Measurements from ENCODE around the gene CBX5. TPM values are rescaled to one million over a fixed set of nuclear protein-coding genes. Genes with fewer than 3 reads are reported as not detected.

Gene CBX5
- total and polyA plus RNA-seq, 9 of the 15 experiments (the other 6 are each of a cell fraction or from before 2014, with no cell fraction given) = 32.6 to 102 (median 59.2) TPM

DNA sequence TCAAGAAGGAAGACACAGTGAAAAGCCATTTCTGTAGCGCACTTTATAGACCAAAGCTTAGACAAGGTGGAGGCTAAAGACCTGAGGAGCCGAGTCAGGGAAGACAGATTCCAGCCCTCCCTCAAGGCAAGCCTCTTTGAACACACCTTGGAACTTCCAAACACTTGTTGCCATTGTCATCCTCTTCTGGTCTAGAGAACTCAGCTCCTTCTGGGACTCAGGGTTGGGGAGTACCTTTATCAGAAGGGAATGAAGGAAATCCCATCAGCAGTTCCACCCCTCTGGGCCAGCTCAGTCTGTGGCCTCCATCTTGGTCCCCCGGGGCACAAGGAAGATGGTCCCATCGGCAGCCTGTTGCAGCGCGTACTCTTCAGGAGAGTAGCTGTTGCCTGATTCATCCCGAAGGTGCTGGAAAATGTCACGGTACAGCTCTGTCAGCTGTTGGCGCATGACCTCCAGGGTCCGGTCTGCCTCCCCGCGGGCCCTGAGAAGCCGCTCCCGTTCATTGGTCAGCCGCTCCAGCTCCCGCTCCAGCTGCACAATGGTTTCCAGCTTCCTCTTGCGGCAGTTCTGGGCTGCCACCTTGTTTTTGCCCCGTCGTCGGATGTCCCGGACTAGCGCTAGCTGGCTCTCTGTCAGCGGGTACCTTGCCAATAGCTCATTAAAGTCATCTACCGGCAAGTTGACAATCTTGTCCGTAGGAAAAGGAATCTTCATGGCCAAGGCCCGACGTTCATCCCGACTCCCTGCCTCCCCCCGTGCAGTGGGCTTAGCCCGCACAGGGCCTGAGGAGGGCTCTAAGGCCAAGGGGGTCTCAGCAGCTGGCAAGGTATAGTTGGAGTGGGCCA is 12.4 kb upstream of the CBX5 start (continued):
- peak; percentile 96 for TF ChIP-seq TFAP4 (CRISPR knock-in tag; IDR thresholded peaks at IDR 0.05; ENCODE audit: borderline replicate concordance)
- TF ChIP-seq ZNF609 (CRISPR knock-in tag; IDR thresholded peaks at IDR 0.05; ENCODE audit: borderline replicate concordance) = no peak
- no peak for TF ChIP-seq FUS (optimal IDR thresholded peaks at IDR 0.05; ENCODE audit: low read depth, low read length)
- no peak for TF ChIP-seq OTX1 (CRISPR knock-in tag; IDR thresholded peaks at IDR 0.05)
- no peak for TF ChIP-seq BACH1 (tag; IDR thresholded peaks at IDR 0.05)
- TF ChIP-seq ZNF133 (CRISPR knock-in tag; IDR thresholded peaks at IDR 0.05) = no peak
- TF ChIP-seq ZNF124 (CRISPR knock-in tag; IDR thresholded peaks at IDR 0.05) = no peak
- TF ChIP-seq FOXP1 (CRISPR knock-in tag; IDR thresholded peaks at IDR 0.05) = no peak
- TF ChIP-seq ATF1 (CRISPR knock-in tag; IDR thresholded peaks at IDR 0.05) = no peak
- no peak for TF ChIP-seq ATF1 (tag; IDR thresholded peaks at IDR 0.05)
- TF ChIP-seq TAF7 (tag; IDR thresholded peaks at IDR 0.05) = no peak
- no peak for TF ChIP-seq ZNF592 (IDR thresholded peaks at IDR 0.05)
- TF ChIP-seq SUPT5H (IDR thresholded peaks at IDR 0.05) = 0 out of 2 replicates have a peak, but pooled peaks have one; percentile 12
- TF ChIP-seq ZBTB1 (CRISPR knock-in tag; IDR thresholded peaks at IDR 0.05; ENCODE audit: borderline replicate concordance, low read depth) = no peak
- TF ChIP-seq ZBTB33 (CRISPR knock-in tag; IDR thresholded peaks at IDR 0.05) = no peak
- no peak for TF ChIP-seq ZNF165 (CRISPR knock-in tag; IDR thresholded peaks at IDR 0.05; ENCODE audit: borderline replicate concordance)
